Pancreas (tissue), 10 donors: Measurements from ENCODE around the gene DRICH1. TPM values are rescaled to one million over a fixed set of nuclear protein-coding genes. Genes with fewer than 3 reads are reported as not detected.
"Not testable (repeated sequence)": the region's sequence is repeated elsewhere in the genome, so short reads cannot be mapped to it uniquely, and the experiment has no call there.

Experiments used
- ATAC-seq, 4 donors: fragments of 200-7000 bp; cut with Tn5 transposase; one replicate each; pipeline versions ENCODE4 v1.8.0 to v1.9.1; 2020; ENCODE audit warnings: mild to moderate bottlenecking in 4 of 4, moderate library complexity in 4 of 4
- DNase-seq, 6 donors: peaks; one replicate each; pipeline ENCODE4 v3.0.0-alpha.2; 2020
- FAIRE-seq: peaks from 2 replicates; lab custom pipeline; 2012; peaks lifted over from hg19 to GRCh38; lab: Jason Lieb, UNC
- H3K27ac ChIP-seq, 4 donors: fragments of 200-600 bp; sonication (generic); 1 replicate in 3 of 4; 2 replicates in 1 of 4; pipeline versions ENCODE4 v1.5.0 to v1.8.0; 2020
- H3K27me3 ChIP-seq, 4 donors: fragments of 200-600 bp; one replicate each; pipeline ENCODE4 v1.8.0; 2021
- H3K36me3 ChIP-seq, 3 donors: fragments of 200-600 bp; sonication (generic) in 1 of 3; one replicate each; pipeline versions ENCODE4 v1.5.0 to v1.8.0; 2020 to 2021
- H3K4me1 ChIP-seq, 3 donors: fragments of 200-600 bp; one replicate each; pipeline ENCODE4 v1.8.0; 2021
- H3K4me3 ChIP-seq, 4 donors: fragments of 200-600 bp; sonication (generic) in 2 of 4; one replicate each; pipeline versions ENCODE4 v1.5.0 to v1.8.0; 2020 to 2021
- H3K9me3 ChIP-seq, 4 donors: fragments of 200-600 bp; one replicate each; pipeline ENCODE4 v1.8.0; 2021
- CTCF ChIP-seq, 4 donors: fragments of 200-600 bp; sonication (generic) in 3 of 4; IDR thresholded peaks; one replicate each; pipeline versions ENCODE4 v1.5.0 to v1.8.0; 2021; ENCODE audit warnings: antibody characterized with exemption in 4 of 4
- WGBS, 2 donors: extraction: QIAGEN DNeasy Blood & Tissue Kit; methylation state at CpG; one replicate each; pipeline ENCODE4 v1.1.7; 2013; 5-methylcytosine and 5-hydroxymethylcytosine counted together
- intact Hi-C, 3 donors: fragments of 100-400 bp; cut with DNase I; formaldehyde crosslinking; loops; one replicate each; pipeline versions ENCODE4 v1.11.1 to v1.14.2; 2022
- polyA plus RNA-seq, 2 donors: library from polyadenylated mRNA; stranded (reverse); fragments of 200-250 nt; gene quantifications; one replicate each; pipeline ENCODE4 v1.2.3, GENCODE V29; 2013
- total RNA-seq, 6 donors: library from RNA; stranded (reverse); fragmentation: NEBNext Ultra II Directional in 4 of 6; extraction: Animal tissue kit (Norgen Biotek cat#: 25700) in 4 of 6; gene quantifications; one replicate each; pipeline versions ENCODE4 v1.2.1 to v1.2.4, GENCODE V29; 2021 to 2023
- donor health status: healthy with polysubstance abuse.
- donor health status: DM: no; HTN: no; CAD: no; lungs with moderate emphysema.
- donor health status: DM: no; HTN: no; CAD: no.
- donor health status: control.
- donor health status: control.
- donor health status: Bipolar disorder and iron deficiency.
- donor health status: DM: yes; HTN: yes; CAD: no.
- donor health status: DM: no; HTN: no; CAD: no.
- donor health status: DM: no; HTN: no; CAD: no.
- donor health status: DM: yes; HTN: yes; CAD: no.

DRICH1 gene
- total and polyA plus RNA-seq, 8 donors, result 0.18 to 3.2 (median 0.71) TPM; not detected in 1

DNA sequence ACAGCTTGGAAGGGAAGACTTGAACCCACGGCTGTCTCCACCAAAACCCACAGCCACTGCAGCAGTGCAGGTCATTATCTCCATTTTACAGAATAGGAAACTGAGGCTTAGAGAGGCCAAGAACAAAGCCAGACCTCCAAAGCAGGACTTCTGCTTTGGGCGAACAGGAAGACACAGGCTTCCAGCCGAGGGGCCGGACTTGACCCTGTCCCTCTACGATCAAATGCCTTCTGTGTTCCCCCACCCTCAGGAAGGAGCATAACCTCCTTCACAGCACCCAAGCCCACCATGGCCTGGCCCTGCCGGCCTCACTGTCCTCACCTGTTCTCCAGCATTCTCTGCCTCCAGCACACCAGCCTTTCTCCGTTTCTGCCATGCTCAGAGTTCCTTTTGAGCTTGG, 67.8 kb downstream of the DRICH1 start:
- no peak for ATAC-seq

DNA sequence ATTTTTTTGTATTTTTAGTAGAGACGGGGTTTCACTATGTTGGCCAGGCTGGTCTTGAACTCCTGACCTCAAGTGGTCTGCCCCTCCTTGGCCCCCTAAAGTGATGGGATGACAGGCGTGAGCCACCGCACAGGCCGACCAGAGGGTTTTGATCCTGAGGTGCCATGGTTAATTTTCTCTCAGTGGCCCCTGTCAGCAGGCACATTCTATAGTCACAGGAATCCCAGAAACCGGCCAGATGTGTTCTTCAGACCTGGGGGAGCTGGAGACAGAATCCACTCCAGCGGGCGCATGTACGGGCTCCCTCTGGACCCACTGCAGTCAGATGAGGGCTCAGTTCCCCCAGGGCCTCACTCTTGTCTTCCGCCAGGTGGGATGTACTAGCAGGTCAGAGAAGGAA, 69.0 kb downstream of the DRICH1 start:
- TF ChIP-seq CTCF (IDR thresholded peaks at IDR 0.05), result no peak
- ATAC-seq, result no peak
- WGBS, 2 donors, result 92 to 93% methylated on average over 9 of the region's 9 CpGs
- H3K4me1 ChIP-seq, result peaks cover 0 to 7% (median 2%) of the 10 kb centered on the region in 3 donors
- H3K27ac ChIP-seq, result no peak overlapping the region
- no peaks in the 10 kb centered on the region for H3K9me3 ChIP-seq
- H3K27me3 ChIP-seq, result no peaks in the 10 kb centered on the region
- FAIRE-seq, result no peak
- no peak for DNase-seq
- no peaks in the 10 kb centered on the region for H3K36me3 ChIP-seq
- intact Hi-C loops, result no loop called here
- no peak overlapping the region for H3K4me3 ChIP-seq

More for the DNA sequence above, 67.8 kb downstream of the DRICH1 start:
- Histone ChIP-seq H3K4me1 (peaks cover 0 to 7% (median 2%) of the 10 kb centered on the region in 3 donors), H3K27me3 (no peaks in the 10 kb centered on the region), H3K27ac (no peak overlapping the region), H3K36me3 (no peaks in the 10 kb centered on the region), H3K9me3 (no peaks in the 10 kb centered on the region), H3K4me3 (no peak overlapping the region)
- FAIRE-seq (no peak), DNase-seq (no peak)
- WGBS, 2 donors, result 89 to 91% methylated on average over 7 of the region's 7 CpGs
- intact Hi-C loops, result no loop called here
- TF ChIP-seq CTCF (IDR thresholded peaks at IDR 0.05), result no peak

DNA sequence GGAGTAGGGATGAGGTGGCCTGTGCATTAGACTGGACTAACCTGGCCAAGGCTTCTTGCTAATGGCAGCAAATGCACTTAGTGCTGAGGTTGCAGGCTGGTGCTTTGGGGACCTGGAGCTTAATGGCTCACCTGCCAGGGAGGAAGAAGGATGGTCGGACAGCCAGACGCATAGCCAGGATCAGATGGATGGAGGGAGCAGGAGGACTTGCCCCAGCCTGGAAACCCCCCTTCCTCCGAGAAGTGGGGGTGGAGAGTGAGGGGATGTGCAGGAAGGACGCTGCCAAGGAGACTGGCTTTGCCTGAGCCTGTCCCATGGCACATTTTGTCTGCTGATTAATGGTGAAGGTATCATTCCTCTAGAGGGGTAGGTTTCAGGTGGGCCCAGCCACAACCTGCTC, 69.9 kb downstream of the DRICH1 start:
- intact Hi-C loops, result no loop called here
- FAIRE-seq, result no peak
- H3K4me1 ChIP-seq, result peaks cover 0 to 7% (median 2%) of the 10 kb centered on the region in 3 donors
- H3K9me3 ChIP-seq, result no peaks in the 10 kb centered on the region
- TF ChIP-seq CTCF (IDR thresholded peaks at IDR 0.05), result no peak
- no peak for ATAC-seq
- H3K36me3 ChIP-seq, result no peaks in the 10 kb centered on the region
- no peak for DNase-seq
- no peak overlapping the region for H3K4me3 ChIP-seq
- no peaks in the 10 kb centered on the region for H3K27me3 ChIP-seq
- no peak overlapping the region for H3K27ac ChIP-seq
- 91% methylated on average over 4 of the region's 4 CpGs for WGBS, 2 donors

DNA sequence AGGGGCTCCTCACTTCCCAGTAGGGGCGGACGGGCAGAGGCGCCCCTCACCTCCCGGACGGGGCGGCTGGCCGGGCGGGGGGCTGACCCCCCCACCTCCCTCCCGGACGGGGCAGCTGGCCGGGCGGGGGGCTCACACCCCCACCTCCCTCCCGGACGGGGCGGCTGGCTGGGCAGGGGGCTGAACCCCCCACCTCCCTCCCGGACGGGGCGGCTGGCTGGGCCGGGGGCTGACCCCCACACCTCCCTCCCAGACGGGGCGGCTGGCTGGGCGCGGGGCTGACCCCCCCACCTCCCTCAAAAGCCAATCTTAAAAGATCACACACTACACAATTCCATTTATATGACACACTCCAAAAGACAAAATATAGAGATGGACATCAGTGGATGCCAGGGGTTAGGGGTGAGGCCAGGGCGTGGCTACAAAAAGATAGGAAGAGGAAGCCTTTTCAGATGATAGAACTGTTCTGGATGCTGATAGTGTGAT, 71.1 kb downstream of the DRICH1 start:
- H3K36me3 ChIP-seq, H3K4me3 ChIP-seq, intact Hi-C loops, H3K27me3 ChIP-seq, H3K9me3 ChIP-seq, FAIRE-seq, DNase-seq, ATAC-seq, H3K27ac ChIP-seq, H3K4me1 ChIP-seq: not testable (repeated sequence)
- WGBS, 2 donors, result 84 to 86% methylated on average over 22 to 24 of the region's 24 CpGs

GRCh38 chr22:23560215-23560614, 71.9 kb downstream of the DRICH1 start:
- 59% methylated on average over 1 of the region's 1 CpG for whole genome bisulfite sequencing, 2 donors
- H3K4me1 ChIP-seq, H3K27me3 ChIP-seq, H3K9me3 ChIP-seq, H3K36me3 ChIP-seq, ATAC-seq, DNase-seq, H3K4me3 ChIP-seq, intact Hi-C loops, FAIRE-seq, H3K27ac ChIP-seq: not testable (repeated sequence)

Other genes with a start within 250 kb of the DRICH1 start
- gene IGLL1, start 52.0 kb downstream of the DRICH1 start, total RNA-seq, result not detected
- under 1 TPM in 1 of 2 donors, not detected in 1; 0.26 TPM for gene IGLL1, start 52.0 kb downstream of the DRICH1 start, polyA plus RNA-seq
- under 1 TPM in 2 of 6 donors, not detected in 4; 0.50 to 0.95 TPM for gene RGL4, start 58.7 kb upstream of the DRICH1 start, total RNA-seq
- gene RGL4, start 58.7 kb upstream of the DRICH1 start, polyA plus RNA-seq, result under 1 TPM; 0.42 to 0.72 TPM
- gene ZNF70, start 118.8 kb upstream of the DRICH1 start, total RNA-seq, result 1 to 10 TPM; 2.2 to 4.3 (median 2.8) TPM
- 1 to 10 TPM in 1 of 2 donors, under 1 TPM in 1; 0.77 to 1.4 TPM for gene ZNF70, start 118.8 kb upstream of the DRICH1 start, polyA plus RNA-seq
- gene VPREB3, start 122.1 kb upstream of the DRICH1 start, total RNA-seq, result under 1 TPM in 1 of 6 donors, not detected in 5; 0.78 TPM
- under 1 TPM in 1 of 2 donors, not detected in 1; 0.80 TPM for gene VPREB3, start 122.1 kb upstream of the DRICH1 start, polyA plus RNA-seq
- not detected for gene C22orf15, start 130.7 kb upstream of the DRICH1 start, total RNA-seq
- not detected for gene C22orf15, start 130.7 kb upstream of the DRICH1 start, polyA plus RNA-seq
- gene CHCHD10, start 135.7 kb upstream of the DRICH1 start, total RNA-seq, result 10 to 100 TPM; 30.6 to 75.5 (median 50.6) TPM
- 100 to 1,000 TPM in 1 of 2 donors, 10 to 100 TPM in 1; 81.2 to 134 TPM for gene CHCHD10, start 135.7 kb upstream of the DRICH1 start, polyA plus RNA-seq
- gene MMP11, start 140.5 kb upstream of the DRICH1 start, total RNA-seq, result 10 to 100 TPM in 1 of 6 donors, 1 to 10 TPM in 1, under 1 TPM in 4; 0.43 to 17.6 (median 0.60) TPM
- gene MMP11, start 140.5 kb upstream of the DRICH1 start, polyA plus RNA-seq, result 1 to 10 TPM in 1 of 2 donors, under 1 TPM in 1; 0.87 to 1.3 TPM
- 10 to 100 TPM; 25.2 to 36.8 (median 30.4) TPM for gene SMARCB1, start 154.6 kb upstream of the DRICH1 start, total RNA-seq
- gene SMARCB1, start 154.6 kb upstream of the DRICH1 start, polyA plus RNA-seq, result 10 to 100 TPM; 28.2 to 37.1 TPM
- 10 to 100 TPM; 13.0 to 26.5 (median 19.1) TPM for gene DERL3, start 206.7 kb upstream of the DRICH1 start, total RNA-seq
- gene DERL3, start 206.7 kb upstream of the DRICH1 start, polyA plus RNA-seq, result 10 to 100 TPM; 19.7 to 26.3 TPM
- 10 to 100 TPM; 10.3 to 20.2 (median 14.7) TPM for gene SLC2A11, start 225.6 kb upstream of the DRICH1 start, total RNA-seq
- gene SLC2A11, start 225.6 kb upstream of the DRICH1 start, polyA plus RNA-seq, result 10 to 100 TPM; 19.2 to 21.9 TPM